ENCODE results near the gene DHX57. TPM values are rescaled to one million over a fixed set of nuclear protein-coding genes. Genes with fewer than 3 reads are reported as not detected.
A peak's percentile ranks its signal among the peaks of the same experiment; 100 is the strongest.

Gene DHX57
- total RNA-seq (2014; rRNA removed; shearing (Covaris generic)) = 17.5 and 17.6 TPM in 2 replicates
- polyA plus RNA-seq (2014; cell fraction: nucleus; rRNA removed) = 16.5 and 80.1 TPM in 2 replicates

DNA sequence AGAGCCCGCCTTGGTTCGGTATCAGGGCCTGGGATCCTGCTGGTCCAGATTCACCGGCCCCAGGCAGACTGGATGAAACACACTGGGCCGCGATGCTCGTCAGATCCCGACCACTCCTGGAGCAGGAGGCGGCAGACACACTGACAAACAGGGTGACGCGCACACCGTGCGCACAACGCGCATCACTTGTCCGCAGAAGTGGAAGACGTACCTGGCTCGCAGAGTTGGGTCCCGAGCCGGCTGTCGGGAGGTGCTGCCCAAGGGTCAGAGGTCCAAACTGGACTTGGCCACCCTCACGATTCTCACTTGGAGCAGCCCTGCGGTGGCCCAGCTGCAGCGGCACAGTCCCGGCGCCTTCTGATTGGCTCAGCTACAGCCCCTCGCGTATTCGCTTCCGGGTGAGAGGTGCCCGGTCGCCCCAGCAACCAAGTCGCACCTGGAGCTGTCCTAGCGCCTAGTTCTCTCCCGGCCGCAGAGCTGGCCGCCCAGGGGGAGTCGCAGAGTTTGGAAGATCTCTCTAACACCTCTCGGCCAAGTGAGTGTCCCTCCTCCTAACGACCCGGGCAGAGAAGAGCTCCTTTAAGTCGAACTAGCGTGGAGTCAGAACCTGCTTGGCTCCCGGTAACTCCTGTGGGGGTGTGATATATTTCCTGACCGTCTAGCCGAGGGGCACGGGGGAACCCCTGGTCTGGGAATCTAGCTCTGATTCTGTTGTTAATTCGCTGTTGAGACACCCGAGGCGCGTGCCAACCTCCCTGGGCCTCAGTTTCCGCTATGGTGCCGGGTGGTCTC, at the start of gene DHX57, which contains the start of gene MORN2:
DHX57 (minus strand) TSS at position 359 of the 792 bp plus-strand sequence. CDS start 7,529 bp downstream, outside the sequence.
MORN2 (plus strand) TSS at position 401 of the 792 bp plus-strand sequence.
- DNase-seq (ENCODE audit: extremely low read depth, low read depth) = peak; percentile 75

DNA sequence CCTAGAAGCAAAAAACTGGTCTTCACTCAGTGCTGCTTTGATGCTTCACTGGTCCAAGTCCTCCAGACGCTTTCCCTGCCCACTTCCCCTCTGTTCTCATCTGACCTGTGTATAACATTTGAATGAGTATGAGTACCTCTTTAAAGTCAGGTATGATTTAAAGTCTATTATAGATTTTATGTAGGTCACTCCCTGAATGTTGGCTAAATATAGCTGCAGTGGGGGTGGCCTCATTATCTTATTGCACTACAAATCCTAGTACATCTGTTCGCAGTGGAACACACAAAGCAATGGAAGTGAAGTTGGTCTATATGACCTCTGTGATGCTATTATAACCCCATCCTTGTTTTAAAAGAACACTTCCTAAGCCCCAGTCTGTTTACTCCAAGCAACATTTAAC, 47.2 kb upstream of the DHX57 start:
- DNase-seq (ENCODE audit: extremely low read depth, low read depth) = no peak

- DNase-seq (ENCODE audit: extremely low read depth, low read depth) = no peak
Measured at GRCh38 chr2:38922389-38922788, 46.7 kb upstream of the DHX57 start.

DNA sequence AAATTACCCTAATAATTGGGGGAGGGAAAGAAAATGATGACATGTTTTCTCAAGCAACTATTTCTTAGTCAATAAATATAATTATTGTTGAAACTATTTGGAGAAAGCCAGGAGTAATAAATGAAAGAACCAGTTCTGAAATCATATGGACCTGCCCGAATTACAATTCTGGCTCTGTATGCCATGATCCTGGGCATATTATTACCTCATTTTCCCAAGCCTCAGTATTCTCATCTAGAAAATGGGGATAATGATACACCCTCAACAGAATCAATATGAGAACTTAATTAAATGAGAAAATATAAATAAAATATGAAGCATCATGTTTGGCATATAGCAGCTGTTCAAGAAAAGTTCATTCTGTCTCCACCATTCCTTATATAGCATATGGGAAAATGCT, 36.9 kb upstream of the DHX57 start:
- no peak for DNase-seq (ENCODE audit: extremely low read depth, low read depth)

GRCh38 chr2:38911191-38911590, 35.5 kb upstream of the DHX57 start:
- no peak for DNase-seq (ENCODE audit: extremely low read depth, low read depth)

DNA sequence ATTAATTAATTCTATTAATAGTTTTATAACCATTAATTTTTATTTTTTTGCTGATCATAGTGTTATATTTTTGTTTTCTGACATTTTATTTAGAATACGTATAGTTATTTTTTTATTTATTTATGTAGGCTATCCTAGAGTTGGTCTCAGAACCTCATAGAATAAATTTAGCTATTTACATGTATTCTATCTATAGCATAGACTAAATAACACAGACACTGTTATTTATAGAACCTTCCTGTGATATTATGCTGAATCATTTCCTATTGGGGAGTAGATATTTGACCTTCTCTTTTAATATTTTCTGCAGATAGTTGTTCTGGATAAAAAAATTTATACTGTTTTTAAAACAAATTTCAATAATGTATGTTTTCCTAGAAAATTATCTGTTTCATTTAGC, 34.1 kb upstream of the DHX57 start:
- no peak for DNase-seq (ENCODE audit: extremely low read depth, low read depth)

GRCh38 chr2:38907743-38908562, 32.2 kb upstream of the DHX57 start:
- no peak for DNase-seq (ENCODE audit: extremely low read depth, low read depth)

DNA sequence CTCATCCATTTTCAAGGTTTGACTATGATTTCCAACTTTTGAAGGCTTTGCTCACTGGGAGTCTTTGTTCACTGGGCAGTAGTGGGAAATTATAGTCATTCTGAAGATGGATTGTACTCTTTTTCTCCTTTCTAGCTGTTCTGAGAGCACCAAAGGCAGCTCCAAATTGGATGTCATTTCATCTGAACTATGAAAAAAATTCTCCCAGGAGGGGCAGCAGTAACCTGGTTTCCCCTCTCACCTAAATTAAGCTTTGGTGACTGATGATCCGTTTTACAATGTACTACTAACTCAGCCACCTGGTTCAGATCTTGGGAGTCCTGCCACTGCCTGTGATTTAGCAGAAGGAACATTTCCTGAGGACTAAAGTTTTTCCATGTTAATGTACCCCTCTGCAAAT, 31.5 kb upstream of the DHX57 start:
- no peak for DNase-seq (ENCODE audit: extremely low read depth, low read depth)

GRCh38 chr2:38905251-38905650, 29.5 kb upstream of the DHX57 start:
- no peak for DNase-seq (ENCODE audit: extremely low read depth, low read depth)

GRCh38 chr2:38900726-38901125, 25.0 kb upstream of the DHX57 start:
- DNase-seq (ENCODE audit: extremely low read depth, low read depth) = no peak

GRCh38 chr2:38898256-38898655, 22.5 kb upstream of the DHX57 start:
- no peak for DNase-seq (ENCODE audit: extremely low read depth, low read depth)

DNA sequence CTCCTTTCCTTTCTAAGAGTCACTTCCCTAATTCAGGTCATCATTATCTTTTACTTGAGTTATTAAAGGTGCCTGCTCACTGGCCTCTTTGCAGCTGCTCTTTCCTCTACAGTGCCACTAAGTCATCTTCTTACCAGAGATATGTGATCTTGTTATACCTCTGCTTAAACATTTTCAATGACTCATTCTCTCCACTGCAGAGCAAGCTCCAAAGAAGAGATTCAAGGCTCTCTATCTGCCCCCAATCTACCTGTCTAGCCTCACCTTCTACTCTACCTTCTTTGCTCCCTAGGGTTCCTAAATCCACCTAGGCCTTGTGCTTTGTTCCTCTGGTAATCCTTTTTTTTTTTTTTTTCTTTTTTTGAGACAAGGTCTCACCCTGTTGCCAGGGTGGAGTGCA, 17.1 kb upstream of the DHX57 start:
- no peak for DNase-seq (ENCODE audit: extremely low read depth, low read depth)

DNA sequence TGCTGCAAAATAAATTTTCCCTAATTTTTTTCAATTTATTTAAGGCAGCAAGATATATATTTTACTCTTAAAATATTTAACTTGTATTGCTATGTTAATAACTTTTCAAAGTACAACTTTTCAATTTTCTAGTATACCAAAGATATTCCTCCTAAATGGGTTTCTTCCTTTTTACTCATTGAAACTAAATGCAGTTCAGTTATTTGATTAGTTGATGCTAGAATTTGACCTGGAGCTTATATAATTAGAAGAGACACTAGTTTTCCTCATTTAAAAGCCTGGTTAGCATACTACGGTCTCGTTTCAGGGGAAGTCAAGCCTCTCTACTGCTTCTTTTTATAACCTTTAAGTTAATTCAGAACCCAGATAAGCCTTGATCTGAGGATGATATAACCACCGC, 13.8 kb upstream of the DHX57 start, which contains the start of gene ARHGEF33:
ARHGEF33 (plus strand) TSS at position 301 of the 400 bp plus-strand sequence. CDS start 29,573 bp downstream, outside the sequence.
- no peak for DNase-seq (ENCODE audit: extremely low read depth, low read depth)

DNA sequence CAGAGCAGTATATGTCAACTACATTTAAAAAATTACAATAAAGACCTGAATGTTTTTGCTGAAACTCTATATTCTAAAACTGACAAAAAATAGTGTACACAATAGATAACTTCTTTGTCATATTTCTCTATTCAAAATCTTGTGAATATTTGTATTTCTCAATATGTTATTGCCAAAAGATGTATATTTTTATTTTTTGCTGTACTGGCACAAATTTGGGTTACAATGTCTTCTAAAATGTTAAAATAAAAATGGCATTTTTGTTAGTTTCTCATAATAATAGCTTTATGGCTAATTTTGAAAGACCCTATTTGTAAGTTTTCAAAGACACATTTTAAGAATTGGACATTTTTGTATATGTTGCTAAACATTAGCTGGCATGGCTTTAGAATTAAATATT, 13.3 kb upstream of the DHX57 start:
- no peak for DNase-seq (ENCODE audit: extremely low read depth, low read depth)

DNA sequence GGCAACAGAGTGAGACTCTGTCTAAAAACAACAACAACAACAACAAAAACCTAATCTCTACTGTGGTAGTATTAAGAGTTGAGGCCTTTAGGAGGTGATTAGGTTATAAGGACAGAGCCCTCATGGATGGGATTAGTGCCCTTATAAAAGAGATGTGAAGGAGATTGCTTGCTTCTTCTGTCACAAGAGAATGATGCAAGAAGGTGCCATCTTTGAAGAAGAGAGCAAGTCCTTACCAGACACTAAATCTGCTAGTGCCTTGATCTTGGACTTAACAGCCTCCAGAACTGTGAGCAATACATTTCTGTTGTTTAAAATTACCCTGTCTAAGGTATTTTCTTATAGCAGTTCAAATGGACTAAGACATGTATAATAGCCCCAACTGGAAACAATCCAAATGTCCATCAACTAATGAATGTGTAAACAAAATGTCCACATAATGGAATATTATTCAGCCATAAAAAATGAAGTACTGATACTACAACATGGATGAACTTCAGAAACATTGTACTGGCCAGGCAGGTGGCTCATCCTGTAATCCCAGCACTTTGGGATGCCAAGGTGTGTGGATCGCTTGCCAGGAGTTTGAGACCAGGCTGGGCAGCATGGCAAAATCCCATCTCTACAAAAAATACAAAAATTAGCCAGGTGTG, 12.3 kb upstream of the DHX57 start:
- no peak for DNase-seq (ENCODE audit: extremely low read depth, low read depth)

DNA sequence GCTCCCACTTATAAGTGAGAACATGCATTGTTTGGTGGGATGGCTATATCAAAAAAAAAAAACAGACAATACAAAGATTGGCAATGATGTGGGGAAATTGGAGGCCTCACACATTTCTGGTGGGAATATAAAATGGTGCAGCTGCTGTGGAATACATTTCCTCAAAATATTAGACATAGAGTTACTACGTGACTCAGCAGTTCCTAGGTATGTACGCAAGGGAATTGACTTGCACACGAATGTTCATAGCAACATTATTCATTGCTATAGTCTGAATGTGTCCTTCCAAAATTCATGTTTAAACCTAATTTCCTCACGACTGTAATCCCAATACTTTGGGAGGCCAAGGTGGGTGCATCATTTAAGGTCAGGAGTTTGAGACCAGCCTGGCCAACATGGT, 11.6 kb upstream of the DHX57 start:
- DNase-seq (ENCODE audit: extremely low read depth, low read depth) = no peak

- no peak for DNase-seq (ENCODE audit: extremely low read depth, low read depth)
Measured at GRCh38 chr2:38886063-38886462, 10.3 kb upstream of the DHX57 start.

- DNase-seq (ENCODE audit: extremely low read depth, low read depth) = no peak
Measured at GRCh38 chr2:38876407-38876806, 673 bp upstream of the DHX57 start.

DNA sequence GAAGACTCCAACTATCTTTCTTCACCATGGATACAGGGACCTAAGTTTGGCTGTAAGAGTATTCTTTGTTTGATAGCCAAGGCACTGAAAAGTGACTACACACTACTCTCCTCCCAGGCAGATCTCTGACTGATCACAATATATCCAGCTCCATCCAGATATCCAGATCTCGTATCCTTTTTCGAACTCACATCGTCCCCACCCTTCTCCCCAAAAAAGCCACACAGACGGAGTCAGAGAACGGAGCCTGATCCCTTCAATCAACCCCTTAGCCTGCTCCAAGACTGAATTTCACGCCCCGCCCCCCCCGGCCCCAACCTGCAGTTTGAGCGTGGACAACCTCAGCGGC, 533 bp downstream of the DHX57 start:
- DNase-seq (ENCODE audit: extremely low read depth, low read depth) = no peak

DNA sequence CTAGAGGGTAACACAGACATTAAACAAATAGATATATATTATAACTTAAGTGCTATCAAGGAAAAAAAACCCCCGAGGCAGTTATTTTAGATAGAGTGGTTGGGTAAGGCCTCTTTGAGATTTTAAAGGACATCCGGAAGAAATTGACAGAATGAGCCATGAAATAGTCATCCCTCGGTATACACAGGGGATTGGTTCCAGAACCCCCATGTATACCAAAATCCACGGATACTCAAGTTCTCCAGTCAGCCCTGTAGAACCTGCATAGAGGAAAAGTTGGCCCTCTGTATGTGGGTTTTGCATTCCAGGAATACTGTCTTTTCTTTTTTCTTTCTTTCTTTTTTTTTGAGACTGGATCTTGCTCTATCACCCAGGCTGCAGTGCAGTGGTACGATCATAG, 2.0 kb downstream of the DHX57 start:
- no peak for DNase-seq (ENCODE audit: extremely low read depth, low read depth)

GRCh38 chr2:38871432-38871831, 4.3 kb downstream of the DHX57 start:
- DNase-seq (ENCODE audit: extremely low read depth, low read depth) = no peak

Data from NCI-H460 (cell line).